Keratinocyte (primary cell): ENCODE results near the gene PLCL1.

Experiments used
- EZH2 ChIP-seq: IDR thresholded peaks from one replicate; pipeline ENCODE4 v1.6.1; 2012; ENCODE audit warnings: inconsistent platforms, mild to moderate bottlenecking, low read length, moderate library complexity
- TF ChIP-seq, protein P1 (sequence below), 3 experiments: IDR thresholded peaks in 1 of 3; conservative IDR thresholded peaks in 1 of 3; optimal IDR thresholded peaks in 1 of 3; 2 replicates in 2 of 3; 3 replicates in 1 of 3; pipeline versions ENCODE3 to v1.5.1; 2011; ENCODE audit warnings: low read length in 3 of 3, mild to moderate bottlenecking in 3 of 3, moderate library complexity in 2 of 3, control low read depth in 1 of 3, inconsistent platforms in 1 of 3; ENCODE audit not compliant: insufficient read depth in 2 of 3; ENCODE audit errors: extremely low read depth in 1 of 3

DNA sequence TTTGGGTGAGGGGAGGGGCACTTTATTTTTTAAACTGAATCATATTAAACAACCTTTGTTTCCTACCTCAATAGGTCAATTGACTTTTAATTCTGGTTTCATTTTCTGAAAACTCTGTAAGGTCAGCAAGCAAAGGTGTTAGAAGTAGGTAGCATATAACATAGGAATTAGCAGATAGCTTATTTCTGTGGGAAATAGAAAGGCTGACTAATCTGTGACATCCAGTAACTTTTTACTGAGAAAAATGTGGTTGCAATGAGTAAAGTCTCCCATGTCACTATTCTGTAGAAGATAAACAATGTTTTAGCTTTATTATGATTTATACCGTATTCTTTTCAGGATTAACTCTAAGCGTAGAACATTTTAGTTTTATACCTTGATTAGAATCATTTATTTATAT, 240.4 kb downstream of the PLCL1 start:
- TF ChIP-seq, protein P1, sequence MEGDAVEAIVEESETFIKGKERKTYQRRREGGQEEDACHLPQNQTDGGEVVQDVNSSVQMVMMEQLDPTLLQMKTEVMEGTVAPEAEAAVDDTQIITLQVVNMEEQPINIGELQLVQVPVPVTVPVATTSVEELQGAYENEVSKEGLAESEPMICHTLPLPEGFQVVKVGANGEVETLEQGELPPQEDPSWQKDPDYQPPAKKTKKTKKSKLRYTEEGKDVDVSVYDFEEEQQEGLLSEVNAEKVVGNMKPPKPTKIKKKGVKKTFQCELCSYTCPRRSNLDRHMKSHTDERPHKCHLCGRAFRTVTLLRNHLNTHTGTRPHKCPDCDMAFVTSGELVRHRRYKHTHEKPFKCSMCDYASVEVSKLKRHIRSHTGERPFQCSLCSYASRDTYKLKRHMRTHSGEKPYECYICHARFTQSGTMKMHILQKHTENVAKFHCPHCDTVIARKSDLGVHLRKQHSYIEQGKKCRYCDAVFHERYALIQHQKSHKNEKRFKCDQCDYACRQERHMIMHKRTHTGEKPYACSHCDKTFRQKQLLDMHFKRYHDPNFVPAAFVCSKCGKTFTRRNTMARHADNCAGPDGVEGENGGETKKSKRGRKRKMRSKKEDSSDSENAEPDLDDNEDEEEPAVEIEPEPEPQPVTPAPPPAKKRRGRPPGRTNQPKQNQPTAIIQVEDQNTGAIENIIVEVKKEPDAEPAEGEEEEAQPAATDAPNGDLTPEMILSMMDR (optimal IDR thresholded peaks at IDR 0.05 in 1 of 3, IDR thresholded peaks at IDR 0.05 in 1 of 3, conservative IDR thresholded peaks at IDR 0.05 in 1 of 3; ENCODE audit: extremely low read depth in 1 of 3, insufficient read depth in 2 of 3, low read length in 3 of 3): no peak
- no peak for TF ChIP-seq EZH2
